HCT116 (cell line): ENCODE measurements around the gene PHKG2.
A peak's percentile ranks its signal among the peaks of the same experiment; 100 is the strongest.

Source experiments
- EGR1 ChIP-seq: IDR thresholded peaks from 2 replicates; pipeline ENCODE4 v1.6.1; 2012; ENCODE audit warnings: low read depth
- EZH2 ChIP-seq: fragments of 200-600 bp; sonication (generic); IDR thresholded peaks from 2 replicates; pipeline ENCODE4 v1.6.1; 2017; ENCODE audit warnings: antibody characterized with exemption, mixed run types
- REST ChIP-seq: IDR thresholded peaks from 2 replicates; pipeline ENCODE4 v1.6.1; 2012; ENCODE audit warnings: low read depth
- SRF ChIP-seq: IDR thresholded peaks from 2 replicates; pipeline ENCODE4 v1.6.1; 2012; ENCODE audit warnings: low read depth
- ZFX ChIP-seq: fragments of 450-650 bp; IDR thresholded peaks from 2 replicates; pipeline ENCODE4 v1.6.1; 2017
- TF ChIP-seq, protein P1 (sequence below), 3 experiments: fragments of 200-600 bp in 1 of 3; sonication (generic) in 1 of 3; IDR thresholded peaks in 2 of 3; conservative IDR thresholded peaks in 1 of 3; 2 replicates each; pipeline ENCODE4 v1.5.1; 2012 to 2017; ENCODE audit warnings: low read depth in 2 of 3, low read length in 2 of 3, antibody characterized with exemption in 1 of 3, borderline replicate concordance in 1 of 3, control low read depth in 1 of 3, mild to moderate bottlenecking in 1 of 3, mixed read lengths in 1 of 3, mixed run types in 1 of 3, moderate library complexity in 1 of 3; ENCODE audit not compliant: insufficient read depth in 1 of 3

DNA sequence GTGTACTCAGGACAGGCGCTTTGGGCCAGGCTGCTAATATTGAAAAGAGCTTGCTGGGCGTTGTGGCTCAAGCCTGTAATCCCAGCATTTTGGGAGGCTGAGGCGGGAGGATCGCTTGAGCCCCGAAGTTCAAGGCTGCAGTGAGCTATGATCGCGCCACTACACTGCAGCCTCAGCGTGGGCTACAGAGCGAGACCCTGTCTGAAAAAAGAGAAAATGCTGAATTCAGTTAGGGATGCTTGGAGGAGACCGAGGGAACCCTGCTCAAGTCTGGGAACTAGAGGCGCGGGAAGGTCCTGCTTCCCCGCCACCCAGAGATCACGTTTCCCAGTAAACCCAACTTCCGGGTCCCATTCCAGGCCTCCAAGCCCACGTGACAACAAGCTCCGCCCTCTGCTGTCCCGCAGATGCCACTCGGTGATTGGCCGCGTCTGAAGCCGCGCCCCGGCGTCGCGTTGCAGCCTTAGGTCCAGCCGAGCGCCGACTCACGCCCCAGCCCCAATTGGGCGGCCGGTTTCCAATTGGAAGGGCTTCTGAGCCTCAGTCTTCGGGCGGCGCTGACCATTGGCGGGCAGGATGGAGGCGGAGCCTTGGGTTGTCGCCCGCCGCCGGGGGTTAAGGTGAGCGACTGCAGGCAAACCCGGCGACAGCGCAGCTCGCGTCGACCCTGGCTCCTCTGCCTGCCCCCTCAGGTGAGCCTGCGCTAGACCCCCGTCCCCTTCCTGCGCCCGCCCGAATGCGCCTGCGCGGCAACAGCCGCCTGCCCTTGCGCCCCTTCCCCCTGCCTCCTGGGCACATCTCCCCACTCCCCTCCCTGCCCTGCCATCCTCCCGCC, at the start of gene PHKG2:
- TF ChIP-seq EZH2 (no peak), SRF (0 out of 2 replicates have a peak, but pooled peaks have one; percentile 59), ZFX (no peak), REST (no peak), EGR1 (no peak)
- TF ChIP-seq, protein P1, sequence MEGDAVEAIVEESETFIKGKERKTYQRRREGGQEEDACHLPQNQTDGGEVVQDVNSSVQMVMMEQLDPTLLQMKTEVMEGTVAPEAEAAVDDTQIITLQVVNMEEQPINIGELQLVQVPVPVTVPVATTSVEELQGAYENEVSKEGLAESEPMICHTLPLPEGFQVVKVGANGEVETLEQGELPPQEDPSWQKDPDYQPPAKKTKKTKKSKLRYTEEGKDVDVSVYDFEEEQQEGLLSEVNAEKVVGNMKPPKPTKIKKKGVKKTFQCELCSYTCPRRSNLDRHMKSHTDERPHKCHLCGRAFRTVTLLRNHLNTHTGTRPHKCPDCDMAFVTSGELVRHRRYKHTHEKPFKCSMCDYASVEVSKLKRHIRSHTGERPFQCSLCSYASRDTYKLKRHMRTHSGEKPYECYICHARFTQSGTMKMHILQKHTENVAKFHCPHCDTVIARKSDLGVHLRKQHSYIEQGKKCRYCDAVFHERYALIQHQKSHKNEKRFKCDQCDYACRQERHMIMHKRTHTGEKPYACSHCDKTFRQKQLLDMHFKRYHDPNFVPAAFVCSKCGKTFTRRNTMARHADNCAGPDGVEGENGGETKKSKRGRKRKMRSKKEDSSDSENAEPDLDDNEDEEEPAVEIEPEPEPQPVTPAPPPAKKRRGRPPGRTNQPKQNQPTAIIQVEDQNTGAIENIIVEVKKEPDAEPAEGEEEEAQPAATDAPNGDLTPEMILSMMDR (IDR thresholded peaks at IDR 0.05 in 2 of 3, conservative IDR thresholded peaks at IDR 0.05 in 1 of 3; ENCODE audit: borderline replicate concordance in 1 of 3, insufficient read depth in 1 of 3, low read depth in 2 of 3, low read length in 2 of 3): no peak
